Activated CD8-positive, alpha-beta T cell treated with anti-CD3 and anti-CD28 coated beads for 36 hours (primary cell): ENCODE results near the gene FAM131C. TPM values are rescaled to one million over a fixed set of nuclear protein-coding genes. Genes with fewer than 3 reads are reported as not detected.

Experiments
- ATAC-seq: fragments of 200-7000 bp; cut with Tn5 transposase; one replicate; pipeline ENCODE4 v1.10.0; 2021; ENCODE audit warnings: mild to moderate bottlenecking, moderate library complexity
- CTCF ChIA-PET: fragments of 350-600 bp; sonication (Branson Sonifier 250); formaldehyde crosslinking; loops from one replicate; lab custom pipeline; 2021; ENCODE audit warnings: antibody characterized with exemption; lab: Charles Lee
- POLR2A ChIA-PET: fragments of 350-600 bp; sonication (Branson Sonifier 250); formaldehyde crosslinking; loops from one replicate; lab custom pipeline; 2021; ENCODE audit warnings: antibody characterized with exemption; lab: Charles Lee
- DNase-seq: peaks from one replicate; pipeline ENCODE4 v3.0.0-alpha.2; 2020
- H3K27ac Mint-ChIP-seq: one replicate; pipeline ENCODE4 v1.8.0; 2021; ENCODE audit warnings: mild to moderate bottlenecking, mixed read lengths
- H3K27me3 Mint-ChIP-seq: one replicate; pipeline ENCODE4 v1.8.0; 2021; ENCODE audit warnings: mixed read lengths
- H3K36me3 Mint-ChIP-seq: one replicate; pipeline ENCODE4 v1.8.0; 2021; ENCODE audit warnings: low read depth, mixed read lengths
- H3K4me1 Mint-ChIP-seq: one replicate; pipeline ENCODE4 v1.8.0; 2021; ENCODE audit warnings: low read depth, mixed read lengths
- H3K4me3 Mint-ChIP-seq: one replicate; pipeline ENCODE4 v1.8.0; 2021; ENCODE audit warnings: mild to moderate bottlenecking, moderate library complexity, mixed read lengths
- H3K9me3 Mint-ChIP-seq: one replicate; pipeline ENCODE4 v1.8.0; 2021; ENCODE audit warnings: mixed read lengths
- CTCF ChIP-seq: fragments of 200-600 bp; IDR thresholded peaks from one replicate; pipeline ENCODE4 v1.8.0; 2022; ENCODE audit warnings: antibody characterized with exemption, mild to moderate bottlenecking
- intact Hi-C: fragments of 100-400 bp; cut with micrococcal nuclease; formaldehyde crosslinking; loops from one replicate; pipeline ENCODE4 v1.10.0; 2022
- total RNA-seq, 2 experiments: library from RNA; stranded (reverse); gene quantifications; one replicate each; pipeline ENCODE4 v1.2.3, GENCODE V29; 2021

Gene FAM131C
- total RNA-seq, 2 experiments from 2014 or later: 0.70 to 0.87 TPM

- H3K9me3 Mint-ChIP-seq: no peaks in the 10 kb centered on the region
- CTCF ChIA-PET: interaction anchor here (1.7 kb wide), 1 partner anchor 11 kb away, joined by 8 read pairs; no protein-coding TSS in a partner anchor
Measured at GRCh38 chr1:16020325-16020724, 53.1 kb downstream of the FAM131C start.

GRCh38 chr1:16019644-16020277 is 53.7 kb downstream of the FAM131C start:
- H3K36me3 Mint-ChIP-seq: no peaks in the 10 kb centered on the region
- no peak overlapping the region for H3K27ac Mint-ChIP-seq
- ChIA-PET CTCF (interaction anchor here (1.7 kb wide), 1 partner anchor 10 kb away, joined by 8 read pairs; no protein-coding TSS in a partner anchor), POLR2A (no interaction called here)
- no peak for TF ChIP-seq CTCF
- intact Hi-C loops: no loop called here
- DNase-seq (no peak), ATAC-seq (no peak)
- H3K9me3 Mint-ChIP-seq: no peaks in the 10 kb centered on the region
- H3K27me3 Mint-ChIP-seq: no peaks in the 10 kb centered on the region
- no peak overlapping the region for H3K4me3 Mint-ChIP-seq
- peaks cover under 1% of the 10 kb centered on the region for H3K4me1 Mint-ChIP-seq

More at GRCh38 chr1:16020325-16020724, 53.1 kb downstream of the FAM131C start:
- no peak overlapping the region for H3K27ac Mint-ChIP-seq
- no peak for TF ChIP-seq CTCF
- POLR2A ChIA-PET: no interaction called here
- H3K4me1 Mint-ChIP-seq: no peaks in the 10 kb centered on the region
- DNase-seq (no peak), ATAC-seq (no peak)
- no peaks in the 10 kb centered on the region for H3K36me3 Mint-ChIP-seq
- no peaks in the 10 kb centered on the region for H3K27me3 Mint-ChIP-seq
- intact Hi-C loops: no loop called here
- no peak overlapping the region for H3K4me3 Mint-ChIP-seq

GRCh38 chr1:16018749-16019643 is 54.5 kb downstream of the FAM131C start:
- Mint-ChIP-seq H3K9me3 (no peaks in the 10 kb centered on the region), H3K27me3 (no peaks in the 10 kb centered on the region), H3K4me3 (no peak overlapping the region), H3K27ac (no peak overlapping the region), H3K4me1 (peaks cover 3% of the 10 kb centered on the region), H3K36me3 (no peaks in the 10 kb centered on the region)
- no peak for ATAC-seq
- ChIA-PET CTCF (interaction anchor here (1.4 to 2.4 kb wide), 3 partner anchors 9 to 11 kb away, joined by 6 to 9 read pairs (median 8); no protein-coding TSS in a partner anchor), POLR2A (interaction anchor here (1.1 kb wide), 2 partner anchors 11 to 18 kb away, joined by 3 read pairs; no protein-coding TSS in a partner anchor)
- intact Hi-C loops: no loop called here
- no peak for DNase-seq
- TF ChIP-seq CTCF: no peak

- peaks cover 2% of the 10 kb centered on the region for H3K27me3 Mint-ChIP-seq
- no peak for DNase-seq
- intact Hi-C loops: no loop called here
- TF ChIP-seq CTCF: no peak
- ChIA-PET POLR2A (interaction anchor here (1.1 kb wide), 2 partner anchors 10 to 18 kb away, joined by 3 read pairs; no protein-coding TSS in a partner anchor), CTCF (interaction anchor here (1.4 to 2.4 kb wide), 2 partner anchors 8 to 11 kb away, joined by 6 to 9 read pairs; no protein-coding TSS in a partner anchor)
- no peak for ATAC-seq
- no peak overlapping the region for H3K27ac Mint-ChIP-seq
- H3K36me3 Mint-ChIP-seq: no peaks in the 10 kb centered on the region
- no peak overlapping the region for H3K4me3 Mint-ChIP-seq
- H3K4me1 Mint-ChIP-seq: peaks cover 7% of the 10 kb centered on the region
- no peaks in the 10 kb centered on the region for H3K9me3 Mint-ChIP-seq
Measured at GRCh38 chr1:16018308-16018707, 55.1 kb downstream of the FAM131C start.
